GM19238 (cell line): ENCODE data around the gene MACROD1.
"Not testable (repeated sequence)": the region's sequence is repeated elsewhere in the genome, so short reads cannot be mapped to it uniquely, and the experiment has no call there.

Source experiments
- DNase-seq: peaks from one replicate; pipeline ENCODE4 v3.0.0; 2011; ENCODE audit warnings: low spot score; ENCODE audit not compliant: insufficient read length

The MACROD1 gene

DNA sequence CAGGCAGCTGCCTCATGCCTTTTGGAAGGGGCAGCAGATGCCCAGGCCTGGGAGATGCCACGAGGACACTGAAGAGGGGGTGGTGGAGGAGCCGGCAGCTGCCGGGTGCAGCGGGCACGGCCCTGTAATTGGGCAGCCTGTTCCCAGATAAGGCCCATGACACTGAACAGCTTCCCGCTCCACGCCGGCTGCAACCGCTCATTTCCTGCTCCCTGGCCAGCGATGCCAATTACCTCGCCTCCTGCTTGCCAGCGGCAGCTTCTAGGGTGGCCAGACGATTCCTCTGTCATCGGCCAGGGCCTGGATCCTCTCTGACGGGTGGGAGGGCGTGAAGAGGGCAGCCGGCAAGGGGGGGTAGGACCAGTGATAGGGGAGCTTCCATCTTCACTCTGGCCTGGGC lies 107.4 kb downstream of the MACROD1 start:
- DNase-seq, result no peak

GRCh38 chr11:64057890-64058289 lies 108.0 kb downstream of the MACROD1 start:
- no peak for DNase-seq

DNA sequence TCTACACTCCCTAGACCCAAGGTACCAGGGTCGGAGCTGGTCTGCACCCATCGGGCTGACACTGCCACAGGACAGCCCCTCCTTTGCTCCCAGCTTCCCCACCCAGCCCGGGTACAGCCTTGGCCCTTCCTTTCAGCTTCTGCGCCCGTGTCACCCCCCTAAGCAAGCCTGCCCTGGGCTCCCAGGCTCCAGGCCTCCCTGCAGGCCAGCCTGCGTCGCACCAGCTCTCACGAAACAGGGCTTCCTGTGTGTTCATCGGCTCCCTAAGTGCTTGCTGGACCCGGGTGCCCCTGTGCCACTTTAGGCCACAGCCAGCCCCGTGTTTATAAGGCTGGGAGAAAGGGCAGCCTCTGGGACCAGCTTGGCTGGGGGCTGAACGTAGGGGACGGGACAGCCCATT lies 109.1 kb downstream of the MACROD1 start:
- DNase-seq, result no peak

DNA sequence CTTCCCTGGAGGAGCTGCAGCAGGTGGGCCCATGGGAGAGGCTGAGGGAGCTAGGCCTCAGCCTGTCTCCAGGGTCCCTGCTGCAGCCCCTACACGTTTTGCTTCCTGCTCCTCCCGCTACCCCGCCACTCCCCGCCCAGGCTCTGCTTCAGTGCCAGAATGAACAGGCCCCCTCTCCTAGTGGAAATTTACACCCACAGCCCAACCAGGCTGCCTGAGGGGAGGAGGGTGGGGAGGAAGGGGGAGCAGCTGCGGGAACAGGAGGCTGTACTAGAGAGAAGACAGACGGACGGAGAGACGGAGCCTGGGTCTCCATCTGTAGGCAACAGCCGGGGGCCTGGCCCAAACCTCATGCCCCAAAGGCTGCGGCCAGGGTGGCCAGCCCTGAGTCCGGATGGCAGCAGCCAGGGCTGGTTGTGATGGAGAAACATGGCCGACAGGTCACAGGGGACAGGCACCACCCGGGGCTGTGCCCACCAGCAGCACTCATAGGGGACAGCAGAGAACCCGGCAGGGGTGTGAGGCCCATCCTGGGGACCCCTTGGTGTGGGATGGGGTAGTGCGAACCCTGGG lies 109.6 kb downstream of the MACROD1 start:
- DNase-seq, result no peak

DNA sequence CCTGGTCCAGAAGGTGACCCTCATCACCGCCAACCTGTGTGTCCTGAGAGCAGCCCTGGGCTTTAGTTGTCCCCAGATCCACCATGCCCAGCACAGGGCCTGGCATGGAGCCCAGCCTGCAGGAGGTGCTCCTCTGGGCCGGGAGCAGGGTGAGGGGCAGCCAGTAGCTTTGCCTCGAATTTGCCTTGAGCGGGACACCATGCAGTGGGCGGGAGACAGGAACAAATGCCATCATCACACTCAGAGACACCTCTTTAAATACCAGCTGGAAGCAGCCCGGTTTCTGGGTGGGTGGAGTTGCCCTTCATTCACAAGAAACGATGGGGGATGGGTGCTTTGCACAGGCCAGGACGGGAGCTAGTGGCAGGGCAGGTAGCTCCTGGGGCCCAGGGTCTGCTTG lies 110.8 kb downstream of the MACROD1 start:
- no peak for DNase-seq

- DNase-seq, result no peak
These were observed 112.2 kb downstream of the MACROD1 start for GRCh38 chr11:64053699-64054098.

- no peak for DNase-seq
These were observed 112.8 kb downstream of the MACROD1 start for GRCh38 chr11:64052938-64053622.

DNA sequence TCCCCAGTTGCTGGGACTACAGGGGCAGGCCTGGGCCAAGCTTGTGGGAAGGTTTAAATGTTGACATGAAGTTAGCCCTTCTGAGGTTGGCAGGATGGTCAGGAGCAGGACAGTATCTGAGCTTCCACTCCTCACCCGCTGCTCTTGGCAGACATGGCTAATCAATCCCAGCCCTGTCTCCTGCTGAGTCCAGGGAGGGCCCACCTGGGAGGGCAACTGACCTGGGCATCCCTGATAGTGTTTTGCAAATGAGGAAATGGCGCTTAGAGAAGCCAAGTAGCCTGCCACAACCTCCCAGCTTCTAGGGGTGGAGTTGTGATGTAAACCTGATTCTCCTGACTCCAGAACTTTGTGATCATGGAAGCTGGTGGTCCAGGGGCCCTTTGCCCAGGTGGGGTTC lies 113.5 kb downstream of the MACROD1 start:
- DNase-seq, result no peak

DNA sequence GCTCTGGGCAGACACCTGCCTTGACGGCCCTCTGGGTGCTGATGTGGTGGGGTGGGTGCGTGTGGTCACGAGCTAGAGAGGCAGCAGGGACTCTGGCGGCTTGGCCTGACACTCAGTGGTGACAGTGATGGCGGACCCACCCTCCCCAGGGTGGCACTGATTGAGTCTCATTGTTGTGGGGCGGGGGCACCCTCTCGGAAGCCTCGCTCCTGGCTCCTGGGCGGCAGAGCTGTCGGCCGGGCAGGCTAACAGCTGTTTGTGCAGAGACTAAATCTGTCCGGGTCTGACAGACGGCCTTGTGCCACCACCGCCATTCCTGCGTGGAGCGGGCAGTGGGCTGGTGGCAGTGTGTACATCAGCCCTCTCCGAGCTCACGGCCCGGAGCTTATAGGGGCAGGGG lies 114.6 kb downstream of the MACROD1 start:
- DNase-seq, result no peak

- no peak for DNase-seq
These were observed 116.4 kb downstream of the MACROD1 start for GRCh38 chr11:64049509-64049908.

DNA sequence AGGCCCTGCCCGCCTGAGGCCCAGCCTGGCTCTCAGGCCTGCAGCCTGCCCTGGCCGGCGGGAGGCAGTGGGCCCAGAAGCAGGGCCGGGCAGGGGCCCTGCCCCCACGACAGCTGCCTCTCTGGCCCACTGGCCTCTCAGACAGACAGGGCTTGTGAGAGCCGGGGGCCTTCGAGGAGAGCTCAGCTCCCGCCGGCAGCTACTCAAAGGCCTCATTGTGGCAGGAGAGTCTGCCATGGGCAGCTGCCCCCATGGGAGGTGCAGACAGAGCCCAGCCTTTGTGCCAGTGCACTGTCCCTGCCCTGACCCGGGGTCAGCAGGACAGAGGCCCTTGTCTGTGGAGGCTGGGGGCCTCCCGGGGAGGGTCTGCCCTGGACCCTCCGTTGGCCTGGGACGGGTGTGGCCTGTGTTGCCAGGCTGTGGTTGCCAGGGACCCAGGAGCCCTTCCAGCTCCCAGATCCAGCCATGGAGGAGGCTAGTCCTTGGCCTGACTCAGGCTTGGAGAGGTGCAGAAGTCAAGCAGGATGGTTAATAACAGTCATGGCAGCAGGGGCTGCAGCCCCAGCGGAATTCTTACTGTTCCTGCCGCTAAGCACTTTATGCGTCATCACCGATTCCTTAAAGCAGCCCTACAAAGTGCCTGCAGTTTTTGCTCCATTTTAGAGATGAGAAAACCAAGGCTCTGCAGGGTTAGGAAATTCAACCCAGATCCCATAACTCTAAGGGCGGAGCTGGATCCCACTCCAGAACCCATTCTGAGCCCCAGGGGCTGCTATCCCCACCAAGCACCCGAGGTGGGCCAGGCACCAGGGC lies 117.7 kb downstream of the MACROD1 start:
- no peak for DNase-seq

DNA sequence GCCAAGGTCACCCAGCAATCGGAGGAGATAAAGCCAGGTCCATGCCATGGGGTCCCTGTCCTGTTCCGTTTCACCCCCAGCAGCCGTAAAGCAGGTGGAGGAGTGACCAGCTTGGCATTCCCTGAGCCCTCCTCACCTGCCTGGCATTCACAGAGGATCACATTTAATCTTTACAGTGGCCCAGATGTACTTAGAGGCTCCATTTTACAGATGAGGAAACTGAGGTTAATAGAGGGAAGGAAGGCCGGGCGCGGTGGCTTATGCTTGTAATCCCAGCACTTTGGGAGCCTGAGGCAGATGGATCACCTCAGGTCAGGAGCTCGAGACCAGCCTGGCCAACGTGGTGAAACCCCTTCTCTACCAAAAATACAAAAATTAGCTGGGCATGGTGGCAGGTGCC lies 118.5 kb downstream of the MACROD1 start:
- not testable (repeated sequence) for DNase-seq

- DNase-seq, result no peak
These were observed 120.2 kb downstream of the MACROD1 start for GRCh38 chr11:64045700-64046099.

GRCh38 chr11:64044730-64045393 lies 121.1 kb downstream of the MACROD1 start:
- no peak for DNase-seq

DNA sequence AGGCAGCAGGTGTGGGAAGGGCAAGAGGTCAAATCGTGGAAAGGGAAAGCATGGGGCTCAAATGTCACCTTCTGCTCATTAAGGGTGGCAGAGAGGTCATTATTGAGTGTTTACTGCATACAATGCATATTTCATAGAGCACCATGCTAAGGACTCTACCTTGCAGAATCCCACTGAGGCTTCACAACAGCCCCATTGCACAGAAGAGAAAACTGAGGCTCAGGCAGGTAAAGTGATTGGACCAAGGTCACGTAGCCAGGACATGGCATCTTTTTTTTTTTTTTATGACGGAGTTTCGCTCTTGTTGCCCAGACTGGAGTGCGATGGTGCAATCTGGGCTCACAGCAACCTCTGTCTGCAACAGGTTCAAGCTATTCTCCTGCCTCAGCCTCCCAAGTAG lies 122.4 kb downstream of the MACROD1 start:
- no peak for DNase-seq

- no peak for DNase-seq
These were observed 123.6 kb downstream of the MACROD1 start for GRCh38 chr11:64042301-64042700.

DNA sequence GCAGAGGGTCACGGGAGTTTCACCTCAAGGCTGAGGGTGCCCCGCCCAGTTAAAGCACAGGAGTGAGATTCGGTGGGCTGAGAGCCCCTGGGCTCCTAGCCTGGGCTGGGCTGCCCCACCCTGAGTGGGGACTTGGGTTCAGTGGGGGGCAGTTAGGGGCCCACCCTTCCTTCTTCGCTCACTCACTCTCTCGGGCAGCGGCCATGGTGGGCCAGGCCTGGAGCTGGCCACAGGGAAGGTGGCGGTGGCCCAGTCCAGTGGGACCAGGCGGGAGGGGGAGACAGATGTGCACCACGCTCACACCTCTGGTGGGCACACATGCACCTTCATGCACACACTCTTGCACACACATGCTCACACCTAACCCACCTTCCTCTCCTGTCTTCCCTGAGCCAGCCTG lies 124.1 kb downstream of the MACROD1 start:
- DNase-seq, result no peak

- no peak for DNase-seq
These were observed 125.1 kb downstream of the MACROD1 start for GRCh38 chr11:64040684-64041322.

DNA sequence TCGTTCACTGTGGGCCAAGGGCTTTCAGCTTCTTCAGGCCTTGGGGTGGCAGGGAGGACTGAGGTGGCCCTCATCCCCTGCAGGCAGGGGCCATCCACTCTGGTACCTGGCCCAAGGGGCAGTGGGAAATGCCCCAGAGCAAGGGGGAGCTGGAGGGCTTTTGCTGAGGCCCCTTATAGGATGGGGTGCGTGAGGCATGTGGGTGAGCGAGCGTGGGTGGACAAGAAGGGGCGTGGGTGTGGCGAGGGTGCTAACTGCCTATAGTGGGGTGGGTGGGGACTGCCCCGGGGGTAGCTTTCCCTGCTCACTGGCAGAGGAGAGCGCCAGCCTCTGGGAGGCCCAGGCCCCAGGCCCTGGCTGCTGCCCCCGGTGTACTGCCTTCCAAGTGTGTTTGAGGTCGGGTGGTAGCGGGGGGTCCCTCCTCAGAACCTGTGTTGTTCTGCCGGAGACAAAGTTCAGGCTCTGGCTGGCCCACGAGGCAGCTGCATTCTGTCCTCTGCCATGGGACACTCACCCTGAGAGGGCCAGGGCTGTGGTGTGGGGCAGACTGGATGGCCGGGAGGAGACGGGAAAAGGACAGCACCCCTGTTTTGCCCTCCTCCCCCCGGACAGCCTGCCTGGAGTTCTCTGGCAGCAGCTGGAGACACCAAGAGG lies 126.8 kb downstream of the MACROD1 start:
- DNase-seq, result no peak

- no peak for DNase-seq
These were observed 127.4 kb downstream of the MACROD1 start for GRCh38 chr11:64038500-64038899.

DNA sequence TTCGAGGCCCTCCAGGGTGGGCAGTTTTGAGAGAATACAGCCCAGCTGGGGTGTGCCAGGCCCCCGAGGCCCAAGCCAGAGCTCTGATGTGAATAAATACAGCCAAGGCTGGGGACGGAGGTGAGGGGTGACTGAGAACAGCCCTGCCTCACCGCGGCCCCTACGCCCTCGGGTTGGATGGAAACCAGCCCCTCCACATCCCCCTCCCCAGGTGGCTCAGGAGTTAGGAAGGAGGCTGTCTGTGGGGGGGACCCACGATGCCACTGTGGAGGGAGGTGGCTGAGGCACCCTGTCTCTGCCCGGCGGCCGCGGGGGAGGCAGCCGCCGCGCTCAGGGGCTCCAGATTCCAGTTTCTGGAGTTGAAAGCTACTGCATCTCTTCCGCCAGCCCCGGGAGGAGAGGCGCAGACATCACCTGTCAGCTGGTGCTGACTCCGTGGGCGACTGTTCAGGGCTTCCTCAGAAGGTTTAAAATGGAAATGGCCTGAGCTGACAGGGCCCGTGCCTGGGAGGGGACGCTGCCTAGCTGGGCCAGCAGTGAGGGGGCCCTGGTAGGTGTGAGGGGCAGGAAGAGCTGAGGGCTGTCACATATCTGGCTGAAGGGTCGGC lies 128.8 kb downstream of the MACROD1 start:
- DNase-seq, result no peak
